Suppressor macrophage treated with lipopolysaccharide for 4 hours (primary cell): ENCODE measurements around the gene HS2ST1.

ENCODE experiments used
- DNase-seq: peaks from one replicate; pipeline ENCODE4 v3.0.0-alpha.2; 2020

Gene HS2ST1

DNA sequence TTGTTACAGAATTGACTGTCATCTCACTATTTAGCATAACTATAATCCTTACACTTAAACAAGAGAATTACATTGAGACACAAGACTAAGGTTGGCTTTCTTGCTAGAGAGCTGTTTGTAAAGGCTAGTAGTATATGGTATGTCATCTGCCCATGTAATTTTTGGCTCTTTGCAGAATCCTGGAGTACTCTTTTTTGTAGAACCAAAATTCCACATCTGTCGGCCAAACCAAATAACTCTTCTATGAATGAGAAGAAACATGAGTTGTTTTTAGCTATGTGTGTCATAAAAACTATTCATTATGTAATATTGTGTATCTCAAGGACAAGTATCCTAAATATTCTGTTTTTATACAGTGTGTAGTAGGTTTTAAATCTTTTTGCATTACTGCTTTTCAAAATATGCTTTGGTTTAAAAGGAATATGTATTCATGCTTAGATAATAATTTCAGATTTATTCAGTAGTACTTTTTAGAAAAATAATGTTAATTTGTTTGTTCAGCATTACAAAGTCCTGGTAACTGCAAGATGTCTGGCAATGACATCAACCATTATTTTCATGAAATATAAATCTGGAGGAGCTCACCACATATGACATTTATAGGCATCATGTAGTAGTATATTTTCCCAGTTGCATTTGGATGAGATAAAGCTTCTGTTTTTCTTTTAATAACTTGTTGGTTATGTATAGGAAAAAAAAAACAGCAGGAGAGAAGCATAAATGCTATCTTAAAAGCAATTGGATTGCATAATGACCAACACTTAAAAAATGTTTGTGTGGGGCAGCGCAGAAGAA lies 159.8 kb downstream of the HS2ST1 start:
- no peak for DNase-seq

DNA sequence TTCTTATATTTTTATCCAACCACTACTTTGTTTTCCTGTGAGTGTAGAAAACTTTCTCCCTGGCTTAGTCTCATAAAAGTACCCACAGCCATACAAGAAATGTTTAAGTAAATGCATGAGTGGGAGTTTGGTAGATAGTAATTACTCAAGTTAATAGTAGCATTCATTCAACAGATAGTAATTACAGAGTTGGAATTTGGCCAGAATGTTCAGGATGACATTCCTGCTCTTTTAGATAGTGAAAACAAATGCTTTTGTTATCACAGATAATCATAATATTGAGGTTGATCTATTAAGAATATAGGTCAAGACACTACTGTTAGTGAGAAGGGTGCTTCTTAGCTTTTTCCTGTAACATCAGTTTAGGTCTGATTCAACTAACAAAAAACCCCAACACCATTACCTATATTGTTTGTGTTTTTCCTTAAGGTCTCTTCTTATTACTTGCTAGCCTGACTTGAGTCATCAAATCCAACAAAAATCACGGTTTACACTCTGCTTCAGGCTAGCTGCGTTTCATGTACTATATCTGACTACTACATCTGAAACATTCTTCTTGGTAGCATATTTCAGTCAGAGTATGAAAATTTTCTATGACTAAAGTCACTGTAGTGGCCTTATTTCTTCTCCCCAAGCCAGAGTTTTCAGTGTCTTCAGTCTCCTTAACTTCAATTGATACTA lies 163.7 kb downstream of the HS2ST1 start:
- no peak for DNase-seq

DNA sequence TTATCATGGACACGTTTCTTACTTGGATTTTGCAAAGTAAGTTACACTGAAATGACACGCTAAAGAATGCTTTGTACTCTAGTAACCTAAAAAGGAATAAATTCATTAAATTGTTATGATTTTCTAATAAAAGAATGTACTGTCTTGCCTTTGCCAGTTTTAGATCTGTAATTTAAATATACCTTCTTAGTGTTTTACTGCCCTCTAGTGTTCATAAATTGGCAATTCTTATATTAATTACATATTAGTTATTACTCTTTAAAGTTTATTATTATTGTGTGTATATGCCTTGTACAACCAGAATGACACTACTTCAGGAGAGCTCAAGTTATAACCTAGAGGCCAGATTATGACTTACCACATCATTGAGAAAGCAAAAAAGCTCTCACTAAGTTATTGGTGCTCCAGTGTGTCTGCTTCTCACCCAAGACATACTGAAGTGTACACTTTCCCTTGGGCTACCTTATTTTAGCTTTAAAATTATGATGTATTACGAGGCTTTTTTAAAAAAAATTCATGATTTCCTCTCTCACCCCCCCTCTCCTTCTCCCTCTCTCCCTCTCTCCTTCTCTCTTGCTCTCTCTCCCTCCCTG lies 169.9 kb downstream of the HS2ST1 start:
- peak; percentile 66 for DNase-seq

DNA sequence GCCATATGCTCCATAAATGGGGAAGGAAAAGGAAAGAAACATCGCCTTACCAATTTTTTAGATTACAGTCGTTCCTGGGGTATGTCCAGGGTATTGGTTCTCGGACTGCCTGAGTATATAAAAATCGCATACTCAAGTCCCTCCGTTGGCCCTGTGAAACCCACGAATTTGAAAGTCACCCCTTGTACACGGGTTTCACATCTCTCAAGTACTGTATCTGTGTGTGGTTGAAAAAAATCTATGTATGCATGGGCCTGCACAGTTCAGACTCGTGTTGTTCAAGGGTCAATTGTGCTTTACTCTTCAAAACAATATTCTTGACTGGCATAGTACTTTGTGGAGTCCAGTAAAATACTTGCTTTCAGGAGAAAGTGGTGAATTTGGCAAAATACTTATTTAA lies 171.7 kb downstream of the HS2ST1 start:
- no peak for DNase-seq

DNA sequence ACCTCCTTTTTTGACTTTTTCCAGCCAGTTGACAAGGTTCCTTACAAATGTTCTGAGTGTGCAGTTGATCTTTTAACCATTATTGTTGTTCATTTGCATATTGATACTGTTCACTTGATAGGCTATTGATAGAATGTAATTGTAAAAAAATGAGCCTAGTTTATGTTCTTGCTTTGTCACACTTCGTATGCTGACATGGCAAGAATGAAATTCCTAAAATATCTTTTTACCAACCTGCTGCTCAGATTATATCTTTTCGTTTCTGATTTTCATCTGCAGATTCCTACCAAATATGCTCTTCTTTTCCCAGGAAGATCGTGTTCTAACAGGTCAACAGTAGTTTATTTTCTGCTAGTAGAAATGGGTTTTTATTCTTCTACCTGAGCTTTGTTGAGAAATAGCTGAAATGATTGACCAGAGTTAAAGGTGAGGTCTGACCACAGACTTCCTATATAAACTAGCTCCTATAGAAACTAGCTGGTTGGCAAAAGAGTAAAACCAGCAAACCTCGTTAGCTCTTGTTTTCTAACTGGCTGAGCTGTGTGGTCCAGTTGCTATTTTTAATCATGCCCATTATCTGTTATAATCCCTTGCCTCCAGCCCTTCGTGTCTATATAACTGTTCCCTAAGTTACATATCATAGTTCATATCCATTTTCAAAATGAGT lies 174.8 kb downstream of the HS2ST1 start:
- DNase-seq = no peak

DNA sequence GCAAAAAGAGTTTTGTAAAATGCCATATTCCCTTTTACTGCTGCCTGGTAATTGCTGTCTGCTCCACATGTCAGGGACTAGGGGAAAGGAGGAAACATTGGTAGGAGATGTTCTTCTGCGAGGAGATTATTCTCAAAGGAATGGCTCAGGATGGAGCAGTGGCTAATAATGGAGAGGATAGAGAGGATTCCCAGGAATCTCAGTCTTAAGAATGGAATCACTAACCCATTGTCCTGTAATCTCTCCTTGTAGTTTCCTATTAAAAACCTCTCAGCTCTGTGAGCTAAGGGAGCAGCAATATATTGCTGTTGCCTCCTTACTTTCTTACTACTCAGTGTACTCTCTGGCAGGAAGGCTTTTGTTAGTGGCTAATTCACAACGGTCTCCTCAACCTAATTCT lies 175.4 kb downstream of the HS2ST1 start:
- no peak for DNase-seq

DNA sequence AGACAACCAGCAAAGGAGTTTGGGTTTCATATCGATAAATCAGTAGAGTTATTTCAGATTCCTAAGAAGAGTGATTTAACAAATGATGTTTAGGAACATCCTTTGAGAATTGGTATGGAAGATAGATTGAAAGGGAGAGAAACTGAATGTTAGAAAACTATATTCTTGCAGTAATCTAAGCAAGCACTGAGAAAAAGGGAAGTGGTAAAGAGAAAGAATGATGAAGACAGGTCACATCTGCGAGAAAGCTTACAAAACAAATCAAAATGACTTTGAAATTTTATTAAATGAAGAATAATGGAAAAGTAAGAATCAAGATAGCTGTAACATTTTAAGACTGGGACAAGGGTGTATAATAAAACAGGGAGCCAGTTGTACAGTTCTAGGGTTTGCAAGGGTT lies 177.0 kb downstream of the HS2ST1 start:
- DNase-seq = peak; percentile 6

DNA sequence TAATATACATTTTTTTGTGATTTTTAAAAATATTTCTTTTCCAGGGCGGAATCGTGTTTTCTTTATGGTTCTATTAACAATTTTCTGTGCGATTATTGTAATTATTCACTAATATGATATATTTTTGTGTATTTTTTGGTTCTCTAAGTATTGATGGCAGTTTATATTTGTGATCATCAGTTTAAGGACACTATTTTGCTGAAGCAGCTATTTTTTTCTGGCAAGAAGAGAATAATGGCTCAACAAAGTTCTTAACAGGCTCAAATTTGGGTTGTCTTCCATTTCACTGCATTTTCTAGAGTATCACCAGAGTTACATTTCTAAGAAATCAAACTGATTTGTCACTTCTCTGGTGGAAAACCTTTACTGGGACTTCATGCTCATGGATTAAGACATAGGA lies 178.4 kb downstream of the HS2ST1 start:
- DNase-seq = no peak

DNA sequence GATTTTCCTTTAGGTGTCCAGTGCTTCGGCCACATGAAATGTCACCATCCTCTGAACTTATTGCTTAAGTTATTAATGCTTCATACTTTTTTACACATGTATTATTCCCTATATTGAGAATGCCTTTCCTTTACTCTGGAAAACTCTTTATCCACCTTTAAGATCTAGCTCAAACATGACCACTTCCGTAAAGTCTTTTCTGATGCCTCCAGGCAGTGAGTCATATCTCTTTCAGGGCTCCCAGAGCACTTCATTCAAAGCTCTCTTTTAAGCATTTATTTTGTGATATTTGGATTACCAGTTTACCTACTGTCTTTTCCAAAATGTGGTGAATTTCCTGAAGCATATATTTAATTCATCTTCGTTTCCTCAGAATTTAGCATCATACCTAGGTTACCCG lies 178.9 kb downstream of the HS2ST1 start:
- no peak for DNase-seq

DNA sequence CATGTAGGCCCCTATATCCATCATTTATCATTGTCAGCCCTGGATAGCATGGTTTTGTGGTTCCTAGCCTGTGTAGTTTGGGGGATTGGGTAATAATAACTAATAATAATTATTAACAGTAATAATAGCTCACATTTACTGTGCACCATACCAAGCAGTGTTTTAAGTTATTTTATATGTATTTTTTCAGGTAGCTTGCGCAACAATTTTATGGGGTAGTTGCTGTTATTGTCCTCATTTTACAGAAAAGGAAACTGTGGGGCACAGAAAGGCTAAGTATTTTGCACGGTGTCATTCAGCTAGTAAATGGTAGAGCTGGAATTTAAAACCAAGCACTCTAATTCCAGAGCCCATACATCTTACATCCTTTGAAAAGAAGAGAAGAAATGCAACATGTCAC lies 179.8 kb downstream of the HS2ST1 start:
- no peak for DNase-seq

DNA sequence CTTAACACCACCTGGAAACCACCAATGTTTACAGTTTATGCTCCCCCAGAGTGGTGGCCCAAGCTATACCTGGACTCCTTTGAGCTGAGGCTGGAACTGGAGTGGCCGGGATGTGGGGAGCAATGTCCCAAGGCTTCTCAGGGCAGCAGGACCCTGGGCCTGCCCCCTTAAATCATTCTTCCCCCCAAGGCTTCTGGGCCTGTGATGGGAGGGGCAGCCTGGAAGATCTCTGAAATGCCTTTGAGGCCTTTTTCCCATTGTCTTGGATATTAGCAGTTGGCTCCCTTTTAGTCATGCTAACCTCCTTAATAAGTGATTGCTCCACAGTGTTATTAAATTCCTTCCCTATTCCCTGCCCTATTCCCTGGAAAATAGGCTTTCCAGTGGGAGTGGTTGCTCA lies 185.8 kb downstream of the HS2ST1 start:
- DNase-seq = no peak

DNA sequence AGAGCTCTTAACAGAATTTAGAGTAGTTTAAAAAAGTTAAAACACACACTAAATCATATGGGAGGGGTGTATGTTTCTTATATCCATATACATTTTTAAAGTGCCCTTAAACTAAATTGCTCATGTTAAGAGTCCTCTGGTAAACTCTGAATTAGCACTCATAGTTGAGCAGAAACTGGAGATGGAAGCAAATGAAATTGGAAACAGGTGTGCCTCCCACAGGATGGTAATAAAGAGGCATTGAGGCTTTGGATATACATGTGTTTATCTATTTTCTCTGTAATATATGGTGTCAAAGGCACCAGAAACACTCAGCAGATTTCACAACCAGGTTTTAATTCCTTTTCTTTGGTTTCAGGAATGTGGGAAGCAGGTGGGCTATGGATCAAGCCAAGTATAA lies 188.6 kb downstream of the HS2ST1 start:
- DNase-seq = no peak

DNA sequence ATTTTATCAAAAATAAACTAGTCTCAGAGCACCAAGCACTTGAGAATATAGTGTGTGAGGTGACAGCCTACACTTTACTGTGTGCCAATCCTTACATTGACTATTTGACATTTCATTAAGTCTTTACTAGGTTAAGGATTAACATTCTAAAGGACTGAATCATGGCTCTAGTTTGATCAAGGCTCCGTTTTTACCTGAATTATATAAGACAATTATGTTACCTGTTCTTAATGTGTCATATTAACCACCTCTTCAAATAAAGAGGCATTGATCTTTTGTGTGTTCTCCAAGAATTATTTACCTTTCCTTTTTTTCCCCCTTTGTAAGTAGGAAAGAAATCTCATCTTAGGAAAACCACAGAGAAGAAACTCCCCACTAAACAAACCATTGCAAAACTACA lies 189.7 kb downstream of the HS2ST1 start:
- no peak for DNase-seq

DNA sequence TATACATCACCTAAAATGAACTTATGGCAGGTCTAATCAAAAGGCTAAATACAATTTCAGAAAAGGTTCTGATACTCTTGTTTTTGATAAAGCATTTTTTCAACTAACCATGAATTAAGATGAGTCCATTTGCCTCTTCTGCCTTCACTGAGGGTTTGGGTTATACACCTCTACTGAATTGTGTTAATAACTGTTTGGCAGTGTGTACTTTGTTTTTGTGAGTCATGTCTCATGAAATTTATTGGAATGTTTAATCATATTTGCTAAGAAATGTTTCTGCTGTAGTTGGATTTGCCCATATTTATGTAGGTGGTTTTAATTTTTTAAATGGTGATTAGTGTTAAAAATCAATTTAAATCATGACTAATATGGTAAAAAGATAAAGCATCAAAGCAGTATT lies 190.5 kb downstream of the HS2ST1 start:
- DNase-seq = no peak

DNA sequence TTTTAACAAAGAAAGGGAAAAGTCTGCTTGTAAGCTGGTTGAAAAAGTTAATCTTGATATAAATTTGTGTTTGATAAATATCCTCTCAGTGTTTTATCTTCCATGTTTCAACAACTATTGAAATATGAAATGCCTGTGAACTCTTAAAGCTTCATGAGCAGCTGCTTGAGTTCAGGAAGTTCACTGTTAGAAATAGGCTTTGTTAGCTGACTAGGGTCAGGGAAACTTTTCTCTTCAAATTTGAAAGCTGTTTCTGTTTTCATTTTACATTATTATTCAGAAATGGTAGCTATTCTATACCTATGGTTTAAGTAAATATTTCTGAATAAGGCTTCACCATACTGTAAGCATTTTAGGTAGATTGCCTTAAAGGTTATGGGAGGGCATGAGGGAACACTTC lies 191.7 kb downstream of the HS2ST1 start:
- no peak for DNase-seq

DNA sequence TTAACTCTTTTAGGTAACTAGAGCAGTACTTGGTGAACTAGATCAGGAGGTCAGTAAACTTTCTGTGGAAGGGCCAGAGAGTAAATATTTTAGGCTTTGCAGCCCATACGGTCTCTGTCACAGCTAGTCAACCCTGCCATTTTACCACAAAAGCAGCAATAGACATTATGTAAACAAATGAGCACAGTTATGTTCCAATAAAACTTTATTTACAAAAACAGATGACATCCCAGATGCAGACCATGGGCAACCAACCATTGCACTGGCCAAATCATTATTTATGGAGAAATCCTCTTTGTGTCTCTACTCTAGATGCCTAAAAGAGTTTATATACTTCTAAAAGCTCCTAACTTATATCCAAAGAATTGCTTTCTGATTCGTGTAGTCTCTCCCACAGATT lies 192.4 kb downstream of the HS2ST1 start:
- no peak for DNase-seq

DNA sequence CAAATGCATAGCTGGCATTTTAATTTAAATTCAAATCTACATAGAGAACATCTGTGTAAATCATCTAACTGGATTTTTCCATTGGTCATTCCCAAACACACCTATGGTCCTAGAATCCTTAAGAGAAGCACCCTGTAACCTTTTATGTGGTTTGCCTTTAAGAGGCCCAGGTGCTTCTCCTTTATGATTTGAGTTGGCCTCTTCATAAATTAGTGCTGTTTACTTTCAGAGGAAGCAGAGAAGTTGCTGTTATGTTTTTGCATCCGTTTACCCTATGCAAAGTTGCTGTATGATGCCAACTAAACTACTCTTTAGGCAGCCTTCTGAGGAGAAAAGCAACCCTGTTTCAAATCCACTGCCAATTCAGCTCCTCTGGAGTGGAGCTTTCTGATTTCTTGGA lies 193.8 kb downstream of the HS2ST1 start:
- no peak for DNase-seq

DNA sequence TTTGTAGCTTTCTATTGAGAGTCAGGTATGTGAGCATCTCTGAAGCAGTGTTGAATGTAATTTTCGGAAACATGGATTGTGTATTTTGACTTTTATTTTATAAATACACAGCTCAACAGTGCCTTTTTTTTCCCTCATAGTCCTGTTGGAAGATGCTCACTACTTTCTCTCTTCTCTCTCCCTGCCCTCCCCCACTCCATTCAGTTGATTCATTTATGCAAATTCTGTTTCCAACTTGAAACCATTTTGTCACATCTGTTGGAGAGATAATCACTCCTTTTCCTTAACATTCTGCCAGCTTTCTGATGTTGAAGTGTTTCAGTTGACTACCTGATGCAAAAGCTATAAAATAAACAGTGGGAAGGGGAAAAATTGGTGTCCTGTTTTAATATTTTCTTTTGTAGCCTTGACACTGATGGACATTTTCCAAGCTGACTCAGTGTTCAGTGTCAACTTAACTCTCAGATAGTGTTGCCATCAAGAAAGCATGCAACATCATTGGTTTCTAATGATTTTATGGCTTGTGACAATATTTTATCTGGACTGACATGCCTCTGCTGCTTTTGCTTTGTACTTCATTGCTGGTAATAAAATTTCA lies 194.5 kb downstream of the HS2ST1 start:
- no peak for DNase-seq

DNA sequence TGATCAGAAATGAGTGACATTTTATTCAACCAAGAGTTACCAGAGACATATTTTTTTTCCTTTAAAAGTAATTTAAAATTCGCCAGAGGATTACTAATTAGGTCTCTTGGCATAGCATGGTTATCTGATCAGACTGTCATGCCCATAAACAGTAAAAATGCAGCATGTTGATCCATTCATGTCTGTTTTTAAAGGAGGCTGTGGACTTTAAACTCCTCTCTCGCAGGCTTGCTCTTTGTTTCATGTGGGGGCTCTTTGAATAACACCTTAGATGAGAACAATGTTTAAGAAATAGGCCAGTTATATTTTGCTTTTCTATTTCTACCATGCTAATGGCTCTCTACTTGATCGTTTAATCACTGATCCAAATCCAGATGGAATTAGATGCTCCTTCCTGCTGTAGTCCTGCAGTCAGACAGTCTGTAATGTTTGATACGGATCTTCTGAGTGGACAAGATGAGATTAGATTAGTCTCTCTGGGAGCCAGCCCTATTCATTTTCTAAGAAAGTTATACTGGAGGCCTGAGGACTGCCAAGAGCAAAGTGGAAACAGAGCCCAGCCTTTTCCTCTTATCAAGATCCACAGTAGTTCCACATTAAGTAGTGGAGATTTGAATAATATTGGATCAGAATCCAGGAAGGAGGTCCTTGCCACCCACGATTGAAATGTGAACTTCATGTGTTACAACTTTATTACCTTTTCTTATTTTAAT lies 197.4 kb downstream of the HS2ST1 start:
- no peak for DNase-seq

DNA sequence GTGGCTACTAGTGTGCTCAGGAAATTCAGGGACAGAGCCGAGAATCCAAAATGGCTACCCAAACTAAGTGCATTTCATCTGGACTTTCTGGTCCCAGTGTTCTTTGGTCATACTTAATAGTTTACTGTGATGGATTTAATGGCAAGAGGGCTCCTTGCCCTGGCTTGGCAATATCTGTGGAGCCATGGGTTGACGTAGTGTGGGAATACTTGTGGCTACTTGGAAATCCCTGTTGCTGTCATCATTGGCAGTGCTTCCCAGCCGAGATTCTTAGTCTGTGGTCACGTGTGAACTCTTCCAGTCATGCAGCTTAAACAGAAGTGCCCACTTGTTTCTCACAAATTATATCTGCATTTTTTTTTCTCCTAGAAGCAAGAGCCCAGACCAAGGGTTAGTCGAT lies 198.9 kb downstream of the HS2ST1 start:
- DNase-seq = no peak

DNA sequence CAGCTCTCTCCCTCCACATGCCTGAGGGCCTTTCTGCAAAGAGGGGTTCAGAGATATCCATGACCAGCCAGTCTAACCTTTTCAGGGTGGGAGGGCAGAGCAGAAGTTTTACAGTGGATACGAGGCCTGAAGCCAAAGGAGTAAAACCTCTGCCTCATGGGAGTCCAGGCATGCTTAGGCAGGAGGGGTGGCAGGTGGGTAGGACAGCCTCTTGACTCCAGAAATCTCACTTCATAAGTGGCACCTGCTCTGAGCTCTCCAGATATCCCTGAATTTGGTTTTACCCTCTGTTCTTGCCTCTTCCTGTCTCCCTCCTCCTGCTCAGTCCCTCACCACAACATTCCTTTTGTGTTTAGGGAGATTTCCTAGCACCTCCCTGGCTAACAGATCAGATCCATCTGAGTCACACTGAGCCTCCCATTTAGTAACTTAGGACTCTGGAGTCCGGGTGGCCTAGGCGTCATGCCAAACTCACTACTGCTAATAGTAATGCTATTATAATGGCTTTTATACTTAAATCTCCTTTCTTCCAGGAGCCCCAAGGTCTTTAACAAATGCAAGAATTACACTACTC lies 201.0 kb downstream of the HS2ST1 start:
- DNase-seq = no peak

DNA sequence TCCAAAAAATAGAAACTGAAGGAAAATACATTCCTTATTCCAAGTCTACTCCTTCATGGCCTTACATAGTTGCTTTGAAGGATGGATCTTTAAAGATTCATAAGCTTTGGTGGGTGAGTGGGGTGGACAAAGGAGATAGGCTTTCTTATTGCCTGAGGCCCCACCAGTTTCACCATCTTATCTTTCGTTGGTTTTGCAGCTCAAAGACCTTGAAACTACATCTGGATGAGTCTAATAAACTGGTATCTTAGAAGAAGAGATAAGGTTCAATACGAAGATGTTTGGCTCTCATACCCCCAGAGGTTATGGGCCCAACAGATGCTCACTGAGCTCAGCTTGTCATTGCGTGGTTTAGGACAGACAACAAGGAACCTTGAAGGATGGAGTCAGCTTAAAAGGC lies 201.5 kb downstream of the HS2ST1 start:
- DNase-seq = no peak
